Measurements from ENCODE around the gene NPY4R.

DNA sequence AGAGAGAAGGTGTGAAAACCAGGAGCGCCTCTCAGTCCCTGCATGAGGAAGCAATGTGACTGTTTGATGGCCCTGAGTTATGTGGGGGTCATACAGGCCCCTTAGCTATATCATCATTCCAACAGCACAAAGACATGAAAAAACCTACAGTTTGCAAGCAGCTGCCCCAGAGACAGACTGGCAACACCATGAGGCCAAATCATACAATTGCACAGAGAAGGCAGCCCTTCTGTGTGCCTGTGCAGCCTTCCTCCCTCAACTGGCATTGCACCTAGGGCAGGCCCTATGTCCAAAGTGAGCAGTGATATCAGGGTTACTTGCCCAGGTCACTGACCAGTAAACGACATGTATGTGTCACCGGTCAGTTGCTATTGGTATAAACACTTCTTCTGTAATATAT is 49.1 kb upstream of the NPY4R start:
- TF ChIP-seq, protein P1, sequence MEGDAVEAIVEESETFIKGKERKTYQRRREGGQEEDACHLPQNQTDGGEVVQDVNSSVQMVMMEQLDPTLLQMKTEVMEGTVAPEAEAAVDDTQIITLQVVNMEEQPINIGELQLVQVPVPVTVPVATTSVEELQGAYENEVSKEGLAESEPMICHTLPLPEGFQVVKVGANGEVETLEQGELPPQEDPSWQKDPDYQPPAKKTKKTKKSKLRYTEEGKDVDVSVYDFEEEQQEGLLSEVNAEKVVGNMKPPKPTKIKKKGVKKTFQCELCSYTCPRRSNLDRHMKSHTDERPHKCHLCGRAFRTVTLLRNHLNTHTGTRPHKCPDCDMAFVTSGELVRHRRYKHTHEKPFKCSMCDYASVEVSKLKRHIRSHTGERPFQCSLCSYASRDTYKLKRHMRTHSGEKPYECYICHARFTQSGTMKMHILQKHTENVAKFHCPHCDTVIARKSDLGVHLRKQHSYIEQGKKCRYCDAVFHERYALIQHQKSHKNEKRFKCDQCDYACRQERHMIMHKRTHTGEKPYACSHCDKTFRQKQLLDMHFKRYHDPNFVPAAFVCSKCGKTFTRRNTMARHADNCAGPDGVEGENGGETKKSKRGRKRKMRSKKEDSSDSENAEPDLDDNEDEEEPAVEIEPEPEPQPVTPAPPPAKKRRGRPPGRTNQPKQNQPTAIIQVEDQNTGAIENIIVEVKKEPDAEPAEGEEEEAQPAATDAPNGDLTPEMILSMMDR (IDR thresholded peaks at IDR 0.05): no peak
- TF ChIP-seq EP300 (IDR thresholded peaks at IDR 0.05) (no peak), POLR2A (IDR thresholded peaks at IDR 0.05; ENCODE audit: low read depth) (no peak)
